K562 (cell line): Measurements from ENCODE around the gene HAGHL. TPM values are rescaled to one million over a fixed set of nuclear protein-coding genes. Genes with fewer than 3 reads are reported as not detected.
A peak's percentile ranks its signal among the peaks of the same experiment; 100 is the strongest.

Experiments
- BRF1 ChIP-seq: IDR thresholded peaks from 3 replicates; pipeline ENCODE4 v1.6.1; 2011; ENCODE audit warnings: borderline replicate concordance, mild to moderate bottlenecking; ENCODE audit not compliant: insufficient read length; ENCODE audit errors: extremely low read depth
- EWSR1 ChIP-seq: fragments of 450-650 bp; IDR thresholded peaks from 2 replicates; pipeline ENCODE4 v1.6.1; 2018; ENCODE audit warnings: borderline replicate concordance, mild to moderate bottlenecking, low read depth, moderate library complexity; ENCODE audit not compliant: partially characterized antibody
- HDAC3 ChIP-seq: fragments of 450-650 bp; IDR thresholded peaks from 2 replicates; pipeline ENCODE4 v1.6.1; 2018; ENCODE audit warnings: borderline replicate concordance, mild to moderate bottlenecking, moderate library complexity; ENCODE audit not compliant: partially characterized antibody
- PCBP2 ChIP-seq: fragments of 200-400 bp; formaldehyde crosslinking; IDR thresholded peaks from 2 replicates; pipeline ENCODE4 v1.6.1; 2018; ENCODE audit warnings: low read length, low read depth, mild to moderate bottlenecking, moderate library complexity; ENCODE audit not compliant: poor library complexity, severe bottlenecking
- ZBED1 ChIP-seq: IDR thresholded peaks from 2 replicates; pipeline ENCODE4 v1.6.1; 2014
- ZFPM2 ChIP-seq: fragments of 250-450 bp; sonication (Bioruptor Pico); IDR thresholded peaks from 2 replicates; pipeline ENCODE4 v1.5.1; 2022; ENCODE audit warnings: mild to moderate bottlenecking
- ZNF175 ChIP-seq: fragments of 200-800 bp; sonication (Bioruptor generic); IDR thresholded peaks from 2 replicates; pipeline ENCODE4 v1.6.1; 2016; ENCODE audit warnings: low read depth, mild to moderate bottlenecking, missing genetic modification characterization, missing compliant biosample characterization
- ZNF316 ChIP-seq: fragments of 450-650 bp; IDR thresholded peaks from 2 replicates; pipeline ENCODE4 v1.6.1; 2016
- ZNF639 ChIP-seq, 2 experiments: fragments of 200-800 bp in 1 of 2; sonication (Bioruptor generic) in 1 of 2; sonication (generic) in 1 of 2; formaldehyde crosslinking in 1 of 2; IDR thresholded peaks in 1 of 2; conservative IDR thresholded peaks in 1 of 2; 2 replicates each; pipeline versions ENCODE4 v1.5.0 to v1.6.1; 2016 to 2020; ENCODE audit warnings: missing compliant biosample characterization in 1 of 2, missing genetic modification characterization in 1 of 2, missing genetic modification reagents in 1 of 2
- polyA plus RNA-seq, 8 experiments: library from polyadenylated mRNA; depleted of rRNA in 4 of 8; stranded (reverse) in 5 of 8; unstranded in 3 of 8; fragments of >200 nt; fragmentation: Nextera tagmentation in 2 of 8; fragmentation: Illumina TruSeq in 1 of 8; extraction: Ambion mirVana in 2 of 8; extraction: Trizol in 1 of 8; gene quantifications; 2 replicates each; pipeline versions ENCODE4 v1.2.1 to v1.2.3, GENCODE V29; 2011 to 2014; ENCODE audit warnings: inconsistent platforms in 1 of 8, missing spikeins in 1 of 8
- total RNA-seq, 7 experiments: library from RNA; depleted of rRNA in 6 of 7; stranded (reverse); fragments of >200 nt in 6 of 7; fragmentation: Illumina TruSeq in 2 of 7; extraction: Trizol in 2 of 7; gene quantifications; 2 replicates each; pipeline versions ENCODE4 v1.2.1 to v1.2.3, GENCODE V29; 2011 to 2021; ENCODE audit warnings: low replicate concordance in 1 of 7
- TF ChIP-seq, protein P1 (sequence below): sonication (generic); formaldehyde crosslinking; IDR thresholded peaks from 2 replicates; pipeline ENCODE4 v1.8.0; 2022; ENCODE audit warnings: missing genetic modification reagents, mild to moderate bottlenecking, borderline replicate concordance
- TF ChIP-seq, protein P2 (sequence below): sonication (generic); formaldehyde crosslinking; IDR thresholded peaks from 2 replicates; pipeline ENCODE4 v1.8.1; 2023; ENCODE audit warnings: mild to moderate bottlenecking, missing genetic modification reagents
- TF ChIP-seq, protein P3 (sequence below): fragments of 450-650 bp; IDR thresholded peaks from 2 replicates; pipeline ENCODE4 v1.6.1; 2016; ENCODE audit warnings: antibody characterized with exemption
- TF ChIP-seq, protein P4 (sequence below): conservative IDR thresholded peaks from 2 replicates; pipeline ENCODE4 v1.6.1; 2011; ENCODE audit warnings: low read depth, mild to moderate bottlenecking, low read length; ENCODE audit not compliant: control insufficient read depth
- TF ChIP-seq, protein P5 (sequence below): fragments of 200-400 bp; formaldehyde crosslinking; IDR thresholded peaks from 2 replicates; pipeline ENCODE4 v1.6.1; 2017; ENCODE audit warnings: mild to moderate bottlenecking, low read depth, low read length, moderate library complexity

Gene HAGHL
- total and polyA plus RNA-seq, 9 of the 15 experiments (the other 6 are each of a cell fraction or from before 2014, with no cell fraction given): 0.31 to 83.4 (median 20.7) TPM

GRCh38 chr16:728131-728889 lies 1.4 kb downstream of the HAGHL start (continued):
- 0 out of 4 replicates have a peak, but pooled peaks of 1 of the 2 experiments have one; percentile 39 for TF ChIP-seq ZNF639 (CRISPR knock-in tag; conservative IDR thresholded peaks at IDR 0.05 in 1 of 2, IDR thresholded peaks at IDR 0.05 in 1 of 2)
- TF ChIP-seq ZFPM2 (CRISPR knock-in tag): no peak
- TF ChIP-seq, protein P1, sequence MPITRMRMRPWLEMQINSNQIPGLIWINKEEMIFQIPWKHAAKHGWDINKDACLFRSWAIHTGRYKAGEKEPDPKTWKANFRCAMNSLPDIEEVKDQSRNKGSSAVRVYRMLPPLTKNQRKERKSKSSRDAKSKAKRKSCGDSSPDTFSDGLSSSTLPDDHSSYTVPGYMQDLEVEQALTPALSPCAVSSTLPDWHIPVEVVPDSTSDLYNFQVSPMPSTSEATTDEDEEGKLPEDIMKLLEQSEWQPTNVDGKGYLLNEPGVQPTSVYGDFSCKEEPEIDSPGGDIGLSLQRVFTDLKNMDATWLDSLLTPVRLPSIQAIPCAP (CRISPR knock-in tag): no peak
- TF ChIP-seq, protein P2, sequence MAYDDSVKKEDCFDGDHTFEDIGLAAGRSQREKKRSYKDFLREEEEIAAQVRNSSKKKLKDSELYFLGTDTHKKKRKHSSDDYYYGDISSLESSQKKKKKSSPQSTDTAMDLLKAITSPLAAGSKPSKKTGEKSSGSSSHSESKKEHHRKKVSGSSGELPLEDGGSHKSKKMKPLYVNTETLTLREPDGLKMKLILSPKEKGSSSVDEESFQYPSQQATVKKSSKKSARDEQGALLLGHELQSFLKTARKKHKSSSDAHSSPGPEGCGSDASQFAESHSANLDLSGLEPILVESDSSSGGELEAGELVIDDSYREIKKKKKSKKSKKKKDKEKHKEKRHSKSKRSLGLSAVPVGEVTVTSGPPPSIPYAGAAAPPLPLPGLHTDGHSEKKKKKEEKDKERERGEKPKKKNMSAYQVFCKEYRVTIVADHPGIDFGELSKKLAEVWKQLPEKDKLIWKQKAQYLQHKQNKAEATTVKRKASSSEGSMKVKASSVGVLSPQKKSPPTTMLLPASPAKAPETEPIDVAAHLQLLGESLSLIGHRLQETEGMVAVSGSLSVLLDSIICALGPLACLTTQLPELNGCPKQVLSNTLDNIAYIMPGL (CRISPR knock-in tag): no peak
- TF ChIP-seq, protein P3, sequence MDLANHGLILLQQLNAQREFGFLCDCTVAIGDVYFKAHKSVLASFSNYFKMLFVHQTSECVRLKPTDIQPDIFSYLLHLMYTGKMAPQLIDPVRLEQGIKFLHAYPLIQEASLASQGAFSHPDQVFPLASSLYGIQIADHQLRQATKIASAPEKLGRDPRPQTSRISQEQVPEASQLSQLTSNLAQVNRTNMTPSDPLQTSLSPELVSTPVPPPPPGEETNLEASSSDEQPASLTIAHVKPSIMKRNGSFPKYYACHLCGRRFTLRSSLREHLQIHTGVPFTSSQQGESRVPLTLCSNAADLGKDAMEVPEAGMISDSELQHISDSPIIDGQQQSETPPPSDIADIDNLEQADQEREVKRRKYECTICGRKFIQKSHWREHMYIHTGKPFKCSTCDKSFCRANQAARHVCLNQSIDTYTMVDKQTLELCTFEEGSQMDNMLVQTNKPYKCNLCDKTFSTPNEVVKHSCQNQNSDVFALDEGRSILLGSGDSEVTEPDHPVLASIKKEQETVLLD: 0 out of 2 replicates have a peak, but pooled peaks have one; percentile 32
- TF ChIP-seq BRF1: no peak
- TF ChIP-seq ZNF316: peak; percentile 16; the same call in 1 of the 2 replicates
- no peak for TF ChIP-seq PCBP2
- TF ChIP-seq ZBED1: 0 out of 2 replicates have a peak, but pooled peaks have one; percentile 22
- no peak for TF ChIP-seq ZNF175 (CRISPR knock-in tag)
- TF ChIP-seq, protein P4, sequence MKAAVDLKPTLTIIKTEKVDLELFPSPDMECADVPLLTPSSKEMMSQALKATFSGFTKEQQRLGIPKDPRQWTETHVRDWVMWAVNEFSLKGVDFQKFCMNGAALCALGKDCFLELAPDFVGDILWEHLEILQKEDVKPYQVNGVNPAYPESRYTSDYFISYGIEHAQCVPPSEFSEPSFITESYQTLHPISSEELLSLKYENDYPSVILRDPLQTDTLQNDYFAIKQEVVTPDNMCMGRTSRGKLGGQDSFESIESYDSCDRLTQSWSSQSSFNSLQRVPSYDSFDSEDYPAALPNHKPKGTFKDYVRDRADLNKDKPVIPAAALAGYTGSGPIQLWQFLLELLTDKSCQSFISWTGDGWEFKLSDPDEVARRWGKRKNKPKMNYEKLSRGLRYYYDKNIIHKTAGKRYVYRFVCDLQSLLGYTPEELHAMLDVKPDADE: peak; percentile 75; the same call in 1 of the 2 replicates
- TF ChIP-seq HDAC3: no peak
- TF ChIP-seq, protein P5, sequence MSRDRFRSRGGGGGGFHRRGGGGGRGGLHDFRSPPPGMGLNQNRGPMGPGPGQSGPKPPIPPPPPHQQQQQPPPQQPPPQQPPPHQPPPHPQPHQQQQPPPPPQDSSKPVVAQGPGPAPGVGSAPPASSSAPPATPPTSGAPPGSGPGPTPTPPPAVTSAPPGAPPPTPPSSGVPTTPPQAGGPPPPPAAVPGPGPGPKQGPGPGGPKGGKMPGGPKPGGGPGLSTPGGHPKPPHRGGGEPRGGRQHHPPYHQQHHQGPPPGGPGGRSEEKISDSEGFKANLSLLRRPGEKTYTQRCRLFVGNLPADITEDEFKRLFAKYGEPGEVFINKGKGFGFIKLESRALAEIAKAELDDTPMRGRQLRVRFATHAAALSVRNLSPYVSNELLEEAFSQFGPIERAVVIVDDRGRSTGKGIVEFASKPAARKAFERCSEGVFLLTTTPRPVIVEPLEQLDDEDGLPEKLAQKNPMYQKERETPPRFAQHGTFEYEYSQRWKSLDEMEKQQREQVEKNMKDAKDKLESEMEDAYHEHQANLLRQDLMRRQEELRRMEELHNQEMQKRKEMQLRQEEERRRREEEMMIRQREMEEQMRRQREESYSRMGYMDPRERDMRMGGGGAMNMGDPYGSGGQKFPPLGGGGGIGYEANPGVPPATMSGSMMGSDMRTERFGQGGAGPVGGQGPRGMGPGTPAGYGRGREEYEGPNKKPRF: no peak
- TF ChIP-seq EWSR1: no peak
